ENCODE measurements around the gene CAPN8.

DNA sequence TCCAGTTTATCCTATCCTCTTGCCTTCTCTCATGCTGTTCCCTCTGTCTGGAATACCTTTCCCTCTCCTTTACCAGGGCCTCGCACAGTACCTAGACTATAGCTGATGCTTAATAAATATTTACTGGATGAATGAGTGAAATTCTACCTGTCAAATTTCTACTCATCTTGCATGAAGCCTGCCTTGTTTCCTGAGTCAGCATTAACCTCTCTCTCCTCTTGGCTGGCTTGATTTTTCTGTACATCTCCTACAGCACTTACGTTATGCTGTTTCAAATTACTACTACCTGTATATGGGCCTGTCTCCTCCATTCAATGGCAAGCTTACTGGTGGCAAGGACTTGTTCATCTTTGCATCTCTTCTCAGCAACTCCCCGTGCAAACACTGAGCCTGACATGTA is 130.8 kb downstream of the CAPN8 start:
- TF ChIP-seq POLR2A (IDR thresholded peaks at IDR 0.05) = no peak
- TF ChIP-seq, protein P1, sequence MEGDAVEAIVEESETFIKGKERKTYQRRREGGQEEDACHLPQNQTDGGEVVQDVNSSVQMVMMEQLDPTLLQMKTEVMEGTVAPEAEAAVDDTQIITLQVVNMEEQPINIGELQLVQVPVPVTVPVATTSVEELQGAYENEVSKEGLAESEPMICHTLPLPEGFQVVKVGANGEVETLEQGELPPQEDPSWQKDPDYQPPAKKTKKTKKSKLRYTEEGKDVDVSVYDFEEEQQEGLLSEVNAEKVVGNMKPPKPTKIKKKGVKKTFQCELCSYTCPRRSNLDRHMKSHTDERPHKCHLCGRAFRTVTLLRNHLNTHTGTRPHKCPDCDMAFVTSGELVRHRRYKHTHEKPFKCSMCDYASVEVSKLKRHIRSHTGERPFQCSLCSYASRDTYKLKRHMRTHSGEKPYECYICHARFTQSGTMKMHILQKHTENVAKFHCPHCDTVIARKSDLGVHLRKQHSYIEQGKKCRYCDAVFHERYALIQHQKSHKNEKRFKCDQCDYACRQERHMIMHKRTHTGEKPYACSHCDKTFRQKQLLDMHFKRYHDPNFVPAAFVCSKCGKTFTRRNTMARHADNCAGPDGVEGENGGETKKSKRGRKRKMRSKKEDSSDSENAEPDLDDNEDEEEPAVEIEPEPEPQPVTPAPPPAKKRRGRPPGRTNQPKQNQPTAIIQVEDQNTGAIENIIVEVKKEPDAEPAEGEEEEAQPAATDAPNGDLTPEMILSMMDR (IDR thresholded peaks at IDR 0.05) = no peak

Measured in testis (tissue), 2 donors.